Pulmonary artery endothelial cell (primary cell): ENCODE measurements around the gene PRPF4. TPM values are rescaled to one million over a fixed set of nuclear protein-coding genes. Genes with fewer than 3 reads are reported as not detected.
"Not testable (repeated sequence)": the region's sequence is repeated elsewhere in the genome, so short reads cannot be mapped to it uniquely, and the experiment has no call there.

Source experiments
- DNase-seq: peaks from one replicate; pipeline ENCODE4 v3.0.0-alpha.2; 2011; ENCODE audit warnings: low read depth, low spot score
- total RNA-seq: library from RNA; depleted of rRNA; stranded (reverse); fragments of >200 nt; gene quantifications from 2 replicates; pipeline ENCODE4 v1.2.3, GENCODE V29; 2014

PRPF4 gene
- 33.6 and 42.8 TPM in 2 replicates for total RNA-seq

- peak; percentile 97 for DNase-seq
Observed at GRCh38 chr9:113275157-113276131, at the start of gene PRPF4, which contains the start of gene CDC26. PRPF4 (plus strand) TSS chr9:113275658; CDS start chr9:113275744, 86 bp downstream. CDC26 (minus strand) TSS chr9:113275572; CDS start chr9:113272507, 3,065 bp downstream.

GRCh38 chr9:113227436-113227835, 48.0 kb upstream of the PRPF4 start:
- DNase-seq, result no peak

DNA sequence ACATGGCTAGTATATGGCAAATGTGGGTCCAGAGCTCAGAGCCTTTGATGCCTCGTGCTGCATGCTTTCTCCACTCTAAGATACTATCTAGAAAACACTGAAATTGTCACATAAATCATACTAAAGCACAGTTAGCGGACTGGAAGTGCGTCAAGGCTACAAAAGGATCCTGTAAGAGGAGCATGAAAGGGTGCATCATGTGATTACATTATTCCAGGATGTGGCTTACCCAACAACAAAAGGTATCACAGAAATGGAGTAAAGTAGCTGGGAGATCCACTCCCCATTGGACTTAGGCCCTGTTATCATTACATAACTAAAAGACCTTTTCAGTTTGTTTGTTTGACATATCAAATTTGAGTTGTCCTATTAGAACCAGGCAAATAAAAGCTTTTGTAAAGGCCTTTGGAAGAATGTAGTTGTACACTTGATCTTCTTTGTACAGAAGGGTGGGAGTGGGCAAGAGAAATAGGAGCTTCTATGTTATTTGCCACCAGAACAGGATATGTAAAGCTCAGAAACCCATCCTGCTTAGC, 47.3 kb upstream of the PRPF4 start:
- DNase-seq, result no peak

DNA sequence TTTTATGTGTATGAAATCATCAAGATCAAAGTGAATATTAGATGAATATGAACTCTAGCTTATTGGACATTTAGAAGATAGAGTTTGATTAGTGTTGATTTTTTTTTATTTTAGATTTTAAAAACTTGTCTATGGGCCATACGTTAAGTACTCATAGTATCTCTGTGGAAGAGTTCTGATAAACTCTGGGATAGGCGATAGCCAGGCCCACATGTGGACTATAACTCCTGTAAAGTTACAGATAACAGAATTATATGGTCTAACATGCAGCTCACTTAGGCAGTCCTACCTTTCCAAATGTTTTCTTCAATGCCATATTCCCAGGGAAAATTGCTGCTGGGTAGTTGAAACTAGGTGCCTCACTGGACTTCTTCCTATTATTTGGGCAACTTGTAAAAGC, 43.8 kb upstream of the PRPF4 start:
- DNase-seq, result no peak

- not testable (repeated sequence) for DNase-seq
Observed at GRCh38 chr9:113235701-113236255, 39.7 kb upstream of the PRPF4 start.

GRCh38 chr9:113237026-113237425, 38.4 kb upstream of the PRPF4 start:
- DNase-seq, result no peak

DNA sequence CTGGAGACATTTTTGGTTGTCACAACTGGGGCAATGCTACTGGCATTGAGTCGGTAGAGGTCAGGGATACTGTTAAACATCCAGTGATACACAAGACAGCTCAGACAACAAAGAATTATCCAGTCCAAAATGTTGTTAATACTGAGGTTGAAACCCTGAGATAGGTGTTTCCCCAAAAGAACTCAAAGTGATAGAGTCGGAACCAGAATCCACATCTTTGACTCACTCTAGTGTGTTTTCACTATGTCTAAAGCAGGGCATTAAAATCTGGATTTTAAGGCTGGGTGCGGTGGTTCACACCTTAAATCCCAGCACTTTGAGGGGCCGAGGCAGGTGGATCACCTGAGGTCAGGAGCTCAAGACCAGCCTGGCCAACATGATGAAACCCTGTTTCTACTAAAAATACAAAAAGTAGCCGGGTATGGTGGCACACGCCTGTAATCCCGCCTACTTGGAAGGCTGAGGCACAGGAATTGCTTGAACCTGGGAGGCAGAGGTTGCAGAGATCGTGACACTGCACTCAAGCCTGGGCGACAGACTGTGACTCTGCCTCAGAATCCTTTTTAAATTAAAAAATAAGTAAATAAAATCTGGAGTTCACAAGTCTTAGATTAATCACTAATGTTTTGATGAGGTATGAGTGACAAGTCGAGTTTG, 37.1 kb upstream of the PRPF4 start:
- DNase-seq, result no peak

DNA sequence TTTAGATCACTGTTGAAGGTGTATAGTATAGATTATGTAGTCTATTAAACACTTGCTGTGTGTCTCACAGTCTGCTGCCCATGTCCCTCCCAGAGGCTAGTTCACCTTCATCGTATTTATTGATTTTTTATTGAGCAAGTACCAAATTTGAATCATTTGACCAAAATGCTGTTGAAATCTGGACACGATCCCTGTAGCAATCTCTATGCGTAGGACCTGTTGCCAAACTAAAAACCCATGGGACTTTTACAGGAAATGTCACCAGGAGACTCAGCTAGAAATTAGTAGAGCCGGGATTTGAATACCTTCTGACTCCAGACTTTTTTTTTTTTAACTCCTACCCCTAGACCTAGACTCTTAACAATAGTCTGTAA, 36.6 kb upstream of the PRPF4 start:
- no peak for DNase-seq

DNA sequence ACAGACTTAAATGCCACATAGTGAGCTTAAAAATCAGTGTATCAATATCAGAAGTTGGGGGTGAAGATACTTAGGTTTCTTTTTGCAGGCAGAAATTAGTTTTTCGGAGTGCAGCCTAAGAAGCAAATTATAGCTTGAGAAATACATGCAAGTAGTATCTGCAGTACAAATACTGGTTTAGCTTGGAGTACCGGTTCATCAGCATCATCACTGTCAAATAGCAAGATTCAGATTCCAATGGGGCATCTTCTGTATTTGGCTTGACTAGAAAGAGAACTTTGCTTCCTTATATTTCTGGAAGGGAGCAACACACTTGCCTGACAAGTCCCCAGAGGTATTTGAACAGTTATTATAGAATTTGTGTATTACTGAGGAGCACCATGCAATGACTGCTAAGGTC, 34.3 kb upstream of the PRPF4 start:
- no peak for DNase-seq

DNA sequence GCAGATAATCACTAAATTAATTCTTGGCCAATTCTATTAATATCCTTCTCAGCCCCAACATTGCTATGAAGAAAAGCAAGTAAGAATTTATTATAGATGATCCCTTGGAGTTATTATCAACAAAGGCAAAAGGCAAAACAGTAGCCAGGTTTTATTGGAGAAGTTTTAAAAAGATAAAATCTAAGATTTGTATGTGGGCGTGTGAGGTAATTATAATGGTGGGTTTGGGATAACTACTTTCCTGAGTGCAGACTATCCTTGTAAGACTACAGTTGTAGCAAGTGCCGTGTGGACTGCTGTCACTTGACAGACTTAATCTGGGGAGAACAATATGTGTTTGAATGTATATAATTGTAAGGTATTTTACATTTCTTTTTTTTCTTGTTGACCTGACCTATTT, 30.9 kb upstream of the PRPF4 start:
- DNase-seq, result no peak

DNA sequence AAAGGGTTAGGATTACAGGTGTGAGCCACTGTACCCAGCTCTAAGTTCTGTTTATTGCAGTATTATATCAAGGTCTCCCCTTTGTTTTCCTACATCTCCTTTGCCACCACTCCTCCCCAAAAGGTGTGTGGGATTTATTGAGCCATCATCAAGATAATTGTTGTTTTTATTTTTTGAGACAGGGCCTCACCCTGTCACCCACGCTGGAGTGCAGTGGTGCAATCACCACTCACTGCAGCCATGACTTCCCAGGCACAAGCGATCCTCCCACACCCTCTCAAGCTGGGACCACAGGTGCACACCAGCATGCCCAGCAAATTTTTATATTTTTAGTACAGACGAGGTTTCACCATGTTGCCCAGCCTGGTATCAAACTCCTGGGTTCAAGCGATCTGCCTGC, 29.6 kb upstream of the PRPF4 start:
- no peak for DNase-seq

DNA sequence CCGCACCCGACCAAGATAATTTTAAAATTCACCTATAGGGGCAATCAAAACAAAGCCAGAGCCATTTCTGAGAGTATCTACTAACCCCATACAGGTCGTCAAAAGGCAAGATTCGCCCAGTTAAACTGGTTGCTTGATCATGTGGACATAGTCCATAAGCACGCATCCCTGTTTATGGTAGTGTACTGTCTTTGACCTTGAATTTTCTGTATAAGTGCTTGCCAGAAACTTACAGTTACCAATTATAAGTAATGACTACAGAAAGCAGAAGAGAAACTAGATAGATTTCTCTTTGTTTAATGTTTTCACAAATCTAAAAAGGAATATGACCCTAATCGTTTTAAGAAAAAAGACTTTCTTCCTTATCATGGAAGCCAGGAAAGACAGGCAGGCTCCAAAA, 28.5 kb upstream of the PRPF4 start:
- DNase-seq, result no peak

DNA sequence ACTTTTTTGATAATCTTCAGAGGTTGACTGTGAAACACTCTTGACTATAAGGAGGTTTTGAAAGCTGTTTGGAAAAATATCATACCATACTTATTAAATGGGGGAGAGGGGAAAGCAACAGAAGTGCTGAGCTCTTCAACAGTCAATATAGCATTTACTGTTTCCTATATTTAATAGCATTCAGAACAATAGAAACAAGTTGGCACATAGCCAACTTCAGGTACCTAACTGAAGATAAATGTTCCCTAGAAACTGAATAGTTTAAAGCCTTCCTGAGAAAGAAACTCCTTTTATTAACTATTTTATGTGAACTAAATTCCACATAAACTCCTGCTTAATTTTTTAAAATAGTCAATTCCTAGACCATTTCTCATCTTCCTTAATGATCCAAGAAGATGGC, 27.8 kb upstream of the PRPF4 start:
- no peak for DNase-seq

DNA sequence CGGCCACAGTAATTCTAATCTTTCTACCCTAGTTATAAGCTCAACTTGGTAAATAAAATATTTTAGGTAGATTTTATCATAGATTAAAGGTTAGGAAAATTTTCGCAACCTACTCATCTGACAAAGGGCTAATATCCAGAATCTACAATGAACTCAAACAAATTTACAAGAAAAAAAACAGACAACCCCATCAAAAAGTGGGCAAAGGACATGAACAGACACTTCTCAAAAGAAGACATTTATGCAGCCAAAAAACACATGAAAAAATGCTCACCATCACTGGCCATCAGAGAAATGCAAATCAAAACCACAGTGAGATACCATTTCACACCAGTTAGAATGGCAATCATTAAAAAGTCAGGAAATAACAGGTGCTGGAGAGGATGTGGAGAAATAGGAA, 25.8 kb upstream of the PRPF4 start:
- DNase-seq, result not testable (repeated sequence)

GRCh38 chr9:113250807-113251206, 24.7 kb upstream of the PRPF4 start:
- no peak for DNase-seq

GRCh38 chr9:113254991-113255390, 20.5 kb upstream of the PRPF4 start:
- DNase-seq, result no peak

GRCh38 chr9:113255438-113255837, 20.0 kb upstream of the PRPF4 start:
- DNase-seq, result no peak

DNA sequence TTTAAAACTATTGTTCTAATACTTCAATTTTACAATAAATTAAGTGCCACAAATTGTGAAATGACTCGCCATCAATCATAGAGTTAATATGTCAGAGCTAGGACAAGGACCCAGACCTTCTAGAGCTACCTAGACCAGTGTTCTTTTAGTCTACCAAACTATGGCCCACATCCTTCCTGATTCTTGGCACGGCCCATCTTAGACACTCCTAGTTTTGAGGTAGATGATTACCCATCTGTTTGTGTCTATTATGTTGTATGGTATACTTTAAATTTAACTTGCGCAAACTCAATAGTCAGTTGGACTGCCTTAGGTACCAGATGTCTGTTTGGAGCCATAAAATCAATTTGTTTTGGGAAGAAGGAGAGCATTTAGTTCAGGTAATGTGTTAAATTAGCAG, 17.6 kb upstream of the PRPF4 start:
- DNase-seq, result no peak

DNA sequence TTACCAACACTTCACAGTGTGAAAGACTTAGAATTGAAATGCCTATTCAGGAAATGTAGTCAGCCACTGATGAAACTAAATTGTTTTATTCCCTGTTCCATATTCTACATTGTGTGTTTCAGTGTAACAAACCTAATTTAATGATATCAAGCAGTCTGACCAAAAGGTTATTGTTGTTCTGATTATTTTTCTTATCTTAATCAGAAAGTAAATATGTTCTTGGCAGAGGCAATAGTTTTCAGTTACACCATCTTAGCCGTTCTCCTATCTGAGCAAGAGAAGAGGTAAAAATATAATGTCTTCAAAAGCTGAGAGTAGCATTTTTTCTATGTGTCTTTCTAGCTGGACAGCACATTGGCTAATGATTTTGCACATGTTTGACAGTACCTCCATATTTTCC, 17.2 kb upstream of the PRPF4 start:
- no peak for DNase-seq

DNA sequence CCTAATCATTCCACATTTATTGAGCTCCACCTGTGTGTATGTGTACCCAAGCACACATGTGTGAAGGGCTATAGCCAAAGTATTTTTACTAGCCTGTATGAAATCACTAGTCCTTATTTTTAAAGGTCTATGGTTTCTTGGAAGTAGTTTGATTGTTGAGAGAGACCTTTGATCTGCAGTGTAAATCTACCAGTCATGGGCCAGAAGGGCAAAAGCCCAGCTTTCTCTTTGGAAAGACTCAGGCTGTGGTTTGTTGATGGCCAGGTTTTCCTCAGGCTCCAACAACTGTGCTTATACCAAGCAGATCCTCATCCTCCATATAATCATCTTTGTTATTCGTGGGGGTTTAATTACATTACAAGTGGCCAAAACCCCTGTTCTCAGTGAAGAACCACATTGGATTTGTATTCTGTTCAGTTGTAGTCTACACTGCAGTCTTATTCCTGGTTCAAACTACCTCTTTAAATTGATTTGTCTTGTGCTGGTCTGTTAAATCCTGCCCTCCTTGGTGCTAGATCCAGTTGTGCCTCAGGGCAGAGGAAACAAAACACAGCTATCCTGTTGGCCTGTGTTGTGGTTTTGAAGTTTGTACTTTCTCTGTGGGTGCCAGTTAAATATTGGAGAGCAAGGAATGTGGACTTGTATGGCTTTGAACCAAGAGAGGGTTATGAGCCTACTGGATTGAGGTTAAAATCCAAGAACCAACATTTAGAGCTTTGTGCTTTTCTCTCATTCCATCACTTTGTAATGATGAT, 13.4 kb upstream of the PRPF4 start:
- DNase-seq, result no peak

- DNase-seq, result no peak
Observed at GRCh38 chr9:113266174-113266573, 9.3 kb upstream of the PRPF4 start.
